NCI-H146 treated with DMSO at 0.1 percent for 48 hours (cell line): ENCODE measurements around the gene PLA2G2C.

ENCODE experiments used
- DNase-seq: peaks from one replicate; lab custom pipeline; 2025; ENCODE audit not compliant: unreplicated experiment; lab: John Stamatoyannopoulos, UW

The PLA2G2C gene

GRCh38 chr1:20158358-20159070 is 27.8 kb downstream of the PLA2G2C start:
- DNase-seq: no peak

DNA sequence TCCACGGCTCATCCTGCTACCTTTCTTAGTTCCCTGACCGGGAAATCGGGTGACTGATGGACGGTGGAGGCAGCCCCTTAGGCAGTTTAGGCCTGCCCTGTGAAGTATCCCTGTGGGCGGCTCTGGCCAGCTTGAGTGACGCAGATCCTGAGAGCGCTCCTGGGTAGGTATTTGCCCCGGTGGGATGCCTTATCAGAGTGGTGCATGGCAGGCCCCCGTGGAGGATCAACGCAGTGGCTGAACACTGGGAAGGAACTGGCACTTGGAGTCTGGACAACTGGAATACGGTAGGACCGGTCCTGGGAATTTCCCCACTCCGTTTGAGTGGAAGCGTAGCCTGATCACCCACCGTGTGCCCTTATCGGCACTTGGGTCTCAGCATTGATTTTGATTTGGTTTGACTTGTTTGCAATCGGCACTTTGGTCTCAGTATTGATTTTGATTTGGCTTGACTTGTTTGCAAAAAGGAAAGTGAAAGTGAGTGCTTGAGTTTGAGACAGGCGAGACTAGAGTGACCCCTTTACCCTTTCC is 32.0 kb downstream of the PLA2G2C start:
- DNase-seq: no peak

GRCh38 chr1:20153000-20153418 is 33.3 kb downstream of the PLA2G2C start:
- no peak for DNase-seq

GRCh38 chr1:20152599-20152930 is 33.8 kb downstream of the PLA2G2C start:
- no peak for DNase-seq

DNA sequence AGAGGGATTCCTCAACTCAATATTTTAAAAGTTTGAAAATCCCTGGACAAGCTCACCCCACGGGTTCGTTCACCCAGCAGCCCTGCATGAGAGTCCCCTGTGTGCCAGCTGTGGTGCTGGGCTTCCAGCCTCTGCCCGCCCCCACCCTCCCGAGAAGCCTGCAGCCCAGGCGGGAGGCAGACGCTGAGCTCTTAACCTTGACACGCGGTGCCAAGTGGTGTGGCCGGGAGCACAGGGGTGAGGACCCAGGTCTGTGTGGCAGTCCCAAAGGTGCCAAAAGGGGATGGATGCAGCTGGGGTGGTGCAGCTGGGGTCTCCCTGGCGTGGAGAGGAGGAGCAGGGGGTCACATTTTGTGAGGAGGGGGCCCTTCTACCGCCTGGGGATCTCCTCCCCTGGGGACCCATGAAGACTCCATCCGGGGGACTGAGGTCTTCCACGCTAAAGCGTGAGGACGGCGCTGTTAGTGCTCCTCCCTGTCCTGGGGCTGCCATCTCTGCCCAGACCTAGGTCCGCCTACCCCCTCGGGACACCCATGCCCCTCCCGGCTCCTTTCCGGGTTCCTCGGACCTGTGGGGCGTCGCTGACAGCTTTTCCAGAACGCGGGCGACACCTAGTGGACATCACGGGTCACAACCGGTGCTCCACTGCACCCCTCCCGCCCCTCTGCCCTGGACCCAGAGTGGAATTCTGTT is 34.3 kb downstream of the PLA2G2C start:
- DNase-seq: no peak

- no peak for DNase-seq
These were observed 35.3 kb downstream of the PLA2G2C start for GRCh38 chr1:20150969-20151368.

DNA sequence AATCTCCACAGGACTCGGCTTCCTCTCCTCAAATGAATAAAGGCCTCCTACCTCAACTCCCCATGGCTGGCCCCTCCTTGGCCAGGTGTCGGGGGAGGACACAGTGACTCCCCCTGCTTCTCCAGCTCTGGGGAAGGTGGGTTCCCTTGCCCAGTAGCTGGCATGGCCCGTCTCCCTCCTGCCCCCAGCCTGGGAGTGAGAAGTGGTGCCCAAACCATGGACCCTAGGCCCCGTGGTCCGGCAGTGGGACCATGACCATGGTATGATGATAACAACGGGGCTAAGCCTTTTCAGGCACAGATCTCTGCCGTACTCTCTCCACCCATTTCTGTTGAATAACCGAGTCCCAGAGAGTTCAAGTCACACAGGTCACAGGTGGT is 36.0 kb downstream of the PLA2G2C start:
- no peak for DNase-seq

DNA sequence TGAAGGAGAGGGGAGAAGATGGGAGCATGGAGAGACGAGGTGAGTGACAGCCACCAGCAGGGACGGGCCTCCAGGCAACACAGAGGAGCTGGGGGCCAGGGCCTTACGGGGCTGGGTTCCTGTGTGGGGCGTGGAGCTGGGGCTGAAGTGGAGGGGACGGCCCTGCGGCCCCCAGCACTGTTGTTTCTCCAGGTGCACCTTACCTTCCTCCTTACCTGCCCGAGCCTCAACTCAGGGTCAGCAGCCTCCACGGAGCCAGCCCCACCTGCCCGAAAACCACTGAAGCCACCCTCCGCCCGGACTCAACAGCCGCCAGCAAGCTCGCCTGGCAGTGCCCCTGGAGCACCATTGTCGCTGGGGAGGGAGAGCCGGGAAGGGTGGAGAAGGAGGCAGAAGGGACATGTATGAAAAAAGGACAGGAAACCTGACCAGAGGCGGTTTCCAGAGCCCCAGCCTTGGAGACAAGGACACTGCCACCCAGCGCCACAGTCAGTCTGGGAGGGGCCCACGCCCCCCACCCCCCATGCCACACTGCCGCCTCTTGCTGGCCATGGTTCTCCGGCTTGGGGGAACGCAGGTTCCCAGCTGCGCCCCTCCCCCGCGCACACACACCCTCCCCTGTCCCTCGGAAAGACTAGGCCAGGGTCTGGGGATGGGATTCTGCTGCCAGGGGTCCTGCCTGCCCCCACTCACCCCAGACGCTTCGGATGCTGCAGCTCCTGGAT is 36.6 kb downstream of the PLA2G2C start:
- no peak for DNase-seq

GRCh38 chr1:20148571-20149500 is 37.5 kb downstream of the PLA2G2C start:
- DNase-seq: no peak

GRCh38 chr1:20147846-20148570 is 38.3 kb downstream of the PLA2G2C start:
- DNase-seq: no peak

- DNase-seq: no peak
These were observed 42.4 kb downstream of the PLA2G2C start for GRCh38 chr1:20143734-20144565.

- no peak for DNase-seq
These were observed 43.0 kb downstream of the PLA2G2C start for GRCh38 chr1:20143318-20143717.

GRCh38 chr1:20142001-20142710 is 44.2 kb downstream of the PLA2G2C start:
- no peak for DNase-seq

DNA sequence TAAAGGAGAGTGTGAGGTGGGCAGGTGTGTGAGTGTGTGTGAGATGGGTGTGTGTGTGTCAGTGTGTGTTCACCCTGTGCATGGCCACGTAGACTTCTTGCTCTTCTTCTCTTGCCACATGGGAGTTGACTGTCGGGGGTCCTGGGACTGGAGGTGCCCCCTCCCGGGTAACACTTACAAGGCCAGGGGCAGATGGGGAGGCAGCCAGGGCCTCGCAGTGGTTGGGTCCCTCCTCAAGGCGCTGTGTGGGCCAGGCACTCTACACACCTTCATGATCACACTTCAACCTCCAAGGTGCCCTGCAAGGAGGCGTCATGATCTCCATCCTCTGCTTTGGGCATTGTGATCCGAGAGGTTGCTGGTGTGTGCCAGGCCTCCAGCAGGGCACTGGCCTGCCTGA is 44.9 kb downstream of the PLA2G2C start:
- DNase-seq: no peak

GRCh38 chr1:20141001-20141400 is 45.3 kb downstream of the PLA2G2C start:
- DNase-seq: no peak

DNA sequence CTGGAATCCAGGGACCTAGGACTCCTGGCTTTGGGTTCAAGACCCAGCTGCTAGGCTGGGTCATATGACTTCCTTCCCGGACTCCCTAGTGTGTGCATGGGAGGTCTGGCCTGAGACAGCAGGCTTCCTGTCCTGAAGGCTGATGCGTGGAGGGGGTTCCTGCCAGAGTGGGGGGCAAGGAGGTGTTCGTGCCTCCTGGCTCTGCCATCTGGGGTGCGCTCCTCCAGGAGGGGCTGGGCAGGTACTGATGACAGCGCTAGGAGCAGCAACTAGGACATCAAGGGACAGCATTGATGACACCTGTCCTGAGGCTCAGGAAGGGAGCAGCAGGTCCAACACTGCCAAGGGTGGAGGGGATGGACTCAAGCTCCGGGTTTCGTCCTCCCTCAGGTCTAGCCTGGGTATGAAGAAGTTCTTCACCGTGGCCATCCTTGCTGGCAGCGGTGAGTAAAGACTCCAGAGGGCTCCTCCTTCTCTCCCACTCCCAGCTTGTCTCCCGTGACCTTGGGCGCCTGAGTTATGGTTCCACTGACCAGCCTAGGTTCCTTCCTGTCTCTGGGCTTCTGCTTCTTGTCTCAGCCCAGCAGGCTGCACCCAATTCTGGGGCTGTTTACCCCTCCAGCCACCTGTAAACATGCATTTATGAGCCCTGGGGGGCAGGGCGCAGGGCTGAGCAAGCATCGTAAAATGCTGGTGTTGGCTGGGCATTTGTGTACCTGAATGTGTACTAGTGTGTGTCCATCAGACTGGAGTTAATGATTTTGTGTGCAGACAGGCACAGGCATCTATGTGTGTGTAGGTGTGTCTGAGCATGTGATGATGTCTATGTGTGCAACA is 46.3 kb downstream of the PLA2G2C start:
- DNase-seq: no peak

DNA sequence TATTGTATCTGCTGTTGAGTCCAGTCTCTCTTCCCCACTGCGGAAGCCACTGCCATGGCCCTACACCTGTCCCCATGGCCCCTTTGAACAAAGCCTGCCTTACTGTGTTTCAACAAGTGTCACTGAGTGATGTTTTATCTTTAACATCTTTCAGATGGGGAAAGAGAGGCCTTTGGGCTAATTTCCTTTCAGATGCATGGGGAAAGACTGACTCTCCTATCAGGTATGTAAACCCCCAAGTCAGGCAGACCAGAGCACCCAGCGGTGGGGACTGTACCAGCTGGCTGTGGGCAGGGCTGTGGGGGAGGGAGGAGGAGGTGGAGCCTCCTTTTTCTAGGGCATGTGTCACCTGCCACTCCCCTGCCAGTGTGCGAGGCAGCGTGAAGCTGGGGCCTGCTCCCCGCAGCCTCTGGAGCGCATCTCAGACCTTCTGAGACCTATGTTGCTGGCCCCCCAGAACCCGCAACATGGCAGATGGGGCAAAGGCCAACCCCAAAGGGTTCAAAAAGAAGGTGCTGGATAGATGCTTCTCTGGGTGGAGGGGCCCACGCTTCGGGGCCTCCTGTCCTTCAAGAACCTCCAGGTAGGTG is 47.3 kb downstream of the PLA2G2C start, which contains the start of gene PLA2G2F:
Gene PLA2G2F, plus strand, starts transcription at position 363 of the 590 bp plus-strand sequence. Its CDS starts 105 bp downstream, at position 468.
- DNase-seq: no peak
